Nucleus accumbens (tissue), 56 donors: ENCODE results near the gene MCAM.
A peak's percentile ranks its signal among the peaks of the same experiment; 100 is the strongest.

Experiments
- DNase-seq, 56 donors: peaks; one replicate each; lab custom pipeline; 2025; lab: John Stamatoyannopoulos, UW

Gene MCAM

DNA sequence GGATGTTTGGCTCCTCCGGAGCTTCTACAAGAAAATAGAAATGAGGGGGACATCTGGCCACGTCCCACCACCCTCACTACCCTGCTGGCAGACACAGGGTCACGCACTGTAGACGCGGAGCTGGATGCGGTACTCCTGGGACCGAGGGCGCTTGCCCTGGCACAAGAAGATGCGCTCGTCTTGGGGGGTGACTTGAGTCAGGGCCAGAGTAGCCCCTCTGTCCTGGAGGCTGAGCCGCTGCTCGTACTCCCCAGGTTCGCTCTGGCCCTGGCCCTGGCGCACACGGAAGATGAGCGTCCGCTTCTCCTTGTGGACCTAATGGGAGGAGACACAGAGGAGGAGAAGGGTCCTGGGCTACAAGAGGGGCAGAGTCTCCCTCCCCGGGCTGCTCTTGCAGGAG lies 2.2 kb downstream of the MCAM start:
- no peak for DNase-seq

DNA sequence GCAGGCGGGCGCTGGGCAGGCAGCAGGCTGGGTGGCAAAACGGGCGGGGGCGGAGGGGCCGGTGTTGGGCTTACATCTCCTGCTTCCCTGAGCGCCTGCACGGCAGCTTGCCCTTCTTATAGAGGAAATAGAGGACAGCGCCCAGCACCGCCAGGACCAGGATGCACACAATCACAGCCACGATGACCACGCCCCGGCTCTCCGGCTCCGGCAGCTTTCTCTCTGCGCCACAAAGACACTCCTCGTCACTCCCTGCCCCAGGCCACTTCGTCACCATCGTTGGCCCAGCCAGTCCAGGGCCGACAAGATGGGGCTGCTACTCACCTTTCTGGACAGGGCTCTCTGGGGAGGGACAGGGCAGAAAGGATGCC lies 6.3 kb downstream of the MCAM start:
- no peak for DNase-seq

DNA sequence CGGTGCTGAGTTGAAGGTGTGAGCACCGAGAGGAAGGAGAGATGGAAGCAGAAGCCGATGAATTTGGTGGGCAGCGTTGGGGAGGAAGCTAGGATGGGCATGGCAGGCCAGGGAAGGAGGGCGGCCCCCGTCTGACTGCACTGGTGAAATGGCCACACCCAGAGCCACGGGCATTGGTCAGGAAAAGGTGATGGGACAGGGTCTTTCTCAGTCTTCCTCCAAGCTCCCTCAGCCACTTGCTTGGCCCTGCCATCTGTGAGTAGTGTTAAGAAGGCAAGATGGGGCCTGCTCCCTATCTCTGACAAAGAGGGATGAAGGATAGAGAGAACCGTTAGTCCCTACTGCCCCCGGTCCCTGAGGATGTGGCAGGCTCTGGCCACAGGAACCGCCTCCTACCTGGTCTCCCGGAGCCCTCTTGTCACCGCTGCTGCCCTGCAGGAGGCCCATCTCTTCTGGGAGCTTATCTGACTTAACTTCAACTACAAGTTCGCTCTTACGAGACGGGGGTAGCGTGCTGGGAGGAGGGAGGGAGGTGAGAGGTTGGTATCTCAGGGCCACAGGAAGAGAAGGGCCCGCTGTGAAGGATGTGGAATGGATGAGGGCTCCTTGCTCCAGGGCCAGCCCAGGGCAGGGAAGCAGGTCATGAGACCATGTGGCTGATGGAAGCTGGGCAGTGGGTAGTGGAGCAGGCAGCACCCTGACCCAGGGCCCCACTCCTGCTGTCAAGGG lies 6.8 kb downstream of the MCAM start:
- no peak for DNase-seq

DNA sequence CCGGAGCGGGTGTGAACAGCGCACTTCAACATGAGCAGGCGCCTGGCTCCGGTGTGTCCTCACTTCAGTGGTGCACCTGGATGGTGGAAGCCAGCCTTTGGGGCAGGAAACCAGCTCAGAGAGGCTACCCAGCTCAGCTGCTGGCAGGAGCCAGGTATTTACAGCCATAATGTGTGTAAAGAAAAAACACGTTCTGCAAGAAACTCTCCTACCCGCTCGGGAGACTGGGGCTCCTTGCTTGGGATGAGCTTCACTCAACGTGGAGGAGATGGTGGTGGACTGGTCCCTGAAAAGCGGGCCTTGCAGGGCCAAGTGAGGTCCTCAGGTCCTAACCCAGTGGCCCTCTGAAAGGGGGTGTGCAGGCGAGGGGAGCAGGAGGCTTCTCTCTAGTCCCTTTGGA lies 7.5 kb downstream of the MCAM start:
- no peak for DNase-seq

DNA sequence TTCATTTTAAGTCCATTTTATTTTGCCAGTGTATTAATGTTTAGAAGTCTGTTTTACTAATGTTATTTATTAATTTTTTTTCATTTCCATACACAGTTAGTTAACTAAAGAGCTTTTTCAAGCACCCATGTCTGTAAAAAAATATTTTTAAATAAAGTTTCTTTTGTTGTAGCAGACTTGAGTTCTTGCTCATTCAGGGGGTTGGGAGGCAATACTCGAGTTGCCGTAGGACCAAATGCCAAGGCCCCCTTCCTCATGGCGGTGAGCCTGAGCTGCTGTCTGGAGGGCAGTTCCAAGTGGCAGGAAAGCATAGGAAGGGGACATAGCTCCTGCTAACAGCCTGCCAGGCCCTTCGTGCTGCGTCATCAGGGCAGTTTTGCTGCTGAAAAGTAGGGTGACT lies 9.0 kb downstream of the MCAM start:
- no peak for DNase-seq

DNA sequence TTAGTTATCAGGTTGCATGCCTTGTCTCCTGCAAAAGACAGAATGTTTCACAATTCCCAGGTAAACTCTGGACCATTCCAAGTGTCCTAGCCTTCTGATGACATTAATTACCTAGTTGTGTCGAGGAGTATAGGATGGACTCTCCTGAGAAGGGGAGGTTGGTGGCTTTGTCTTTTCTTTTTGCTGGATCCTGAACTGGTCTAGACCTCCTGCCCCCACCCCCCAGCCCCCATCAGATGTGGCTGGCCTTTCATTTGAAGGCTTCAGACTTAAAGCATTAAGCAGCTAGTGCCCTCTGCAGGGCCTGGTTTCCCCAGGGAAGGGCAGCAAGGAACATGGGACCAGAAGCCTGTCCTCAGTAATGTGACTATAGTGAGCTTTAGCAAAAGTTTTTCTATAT lies 9.7 kb downstream of the MCAM start:
- DNase-seq, result peak in 2 of 56 donors; percentile 13 to 29

DNA sequence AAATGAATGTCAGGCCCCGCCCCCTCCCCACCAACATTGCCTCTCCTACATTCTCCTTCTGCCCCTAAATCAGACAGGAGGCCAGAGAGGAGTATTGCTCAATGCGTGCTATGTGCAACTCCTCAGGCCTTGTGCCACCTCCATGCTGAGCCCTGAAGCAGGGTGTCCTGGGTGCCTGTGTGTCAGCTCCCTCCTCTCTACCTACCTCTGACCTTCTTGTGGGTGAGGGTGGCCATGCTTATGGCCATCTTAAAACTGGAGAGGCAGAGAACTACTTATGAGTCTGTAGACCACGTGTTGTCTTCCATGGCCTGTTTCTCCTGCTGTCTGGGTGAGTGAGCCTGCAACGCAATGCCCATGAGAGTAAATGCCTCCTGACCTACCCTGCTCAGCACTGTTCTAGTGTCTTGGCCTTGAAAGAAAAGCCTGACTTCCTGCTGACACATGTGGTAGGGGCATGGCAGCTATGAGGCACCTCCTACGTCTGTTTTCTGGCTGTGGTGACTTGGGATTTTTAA lies 10.5 kb downstream of the MCAM start:
- DNase-seq, result no peak

DNA sequence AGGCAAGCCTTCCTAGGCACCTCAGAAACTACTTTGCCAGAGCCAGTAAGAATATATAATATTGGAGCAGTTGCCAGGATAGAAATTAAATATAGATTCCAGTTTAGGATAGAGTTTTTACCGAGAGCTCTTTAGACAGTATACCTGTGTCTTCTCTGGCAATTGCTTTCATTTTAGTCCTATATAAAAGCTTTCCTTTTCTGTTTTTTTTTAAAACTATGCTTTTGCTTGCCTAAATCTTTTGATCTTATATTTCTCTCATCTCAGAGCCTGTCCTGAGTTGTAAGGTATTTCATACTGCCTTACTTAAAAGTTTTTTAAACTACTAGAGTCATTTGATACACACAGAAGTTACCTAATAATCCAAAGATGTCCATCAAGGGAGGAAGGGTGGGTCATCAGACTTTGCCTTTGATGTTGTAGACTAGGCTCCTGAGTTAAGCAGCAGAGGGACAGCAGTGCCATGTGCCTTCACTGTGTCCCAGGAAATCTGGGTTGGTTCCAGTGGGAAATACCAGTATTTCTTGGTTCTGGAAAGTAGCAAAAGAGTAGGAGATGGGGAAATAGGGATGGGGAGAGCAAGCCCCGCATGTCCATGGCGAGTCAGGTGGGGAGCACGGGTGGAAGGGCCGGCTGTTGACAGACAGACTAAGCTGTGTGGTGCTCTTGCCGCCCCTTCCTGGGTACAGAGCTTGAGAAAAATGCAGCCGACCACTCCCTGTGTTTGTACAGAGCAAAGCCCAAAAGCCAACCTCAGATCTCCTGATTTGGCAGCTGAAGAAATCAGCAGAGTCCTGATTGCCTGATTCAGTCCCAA lies 11.2 kb downstream of the MCAM start:
- no peak for DNase-seq

DNA sequence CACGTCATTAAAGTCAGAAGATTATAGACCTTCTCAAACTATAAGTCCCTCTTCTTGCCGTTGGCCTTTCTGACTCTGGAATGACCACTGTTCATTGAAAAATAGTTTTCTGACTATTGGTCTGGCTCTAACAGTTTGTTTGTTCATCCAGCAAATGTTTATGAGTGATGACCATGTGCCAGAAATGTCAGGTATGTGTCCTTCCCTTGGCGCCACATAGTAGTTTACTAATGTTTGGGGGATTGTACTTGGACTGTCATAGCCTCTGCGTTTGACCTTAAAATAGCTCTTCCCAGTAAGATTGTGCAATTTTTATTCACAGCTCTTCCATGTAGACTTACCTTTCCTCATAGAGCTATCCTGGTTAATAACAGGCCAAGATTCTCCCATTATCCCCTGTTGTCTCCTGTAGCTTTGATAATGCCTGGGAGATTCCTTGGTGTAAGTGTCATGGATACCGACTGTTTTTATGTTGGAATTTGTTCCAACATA lies 13.7 kb downstream of the MCAM start:
- DNase-seq, result no peak

DNA sequence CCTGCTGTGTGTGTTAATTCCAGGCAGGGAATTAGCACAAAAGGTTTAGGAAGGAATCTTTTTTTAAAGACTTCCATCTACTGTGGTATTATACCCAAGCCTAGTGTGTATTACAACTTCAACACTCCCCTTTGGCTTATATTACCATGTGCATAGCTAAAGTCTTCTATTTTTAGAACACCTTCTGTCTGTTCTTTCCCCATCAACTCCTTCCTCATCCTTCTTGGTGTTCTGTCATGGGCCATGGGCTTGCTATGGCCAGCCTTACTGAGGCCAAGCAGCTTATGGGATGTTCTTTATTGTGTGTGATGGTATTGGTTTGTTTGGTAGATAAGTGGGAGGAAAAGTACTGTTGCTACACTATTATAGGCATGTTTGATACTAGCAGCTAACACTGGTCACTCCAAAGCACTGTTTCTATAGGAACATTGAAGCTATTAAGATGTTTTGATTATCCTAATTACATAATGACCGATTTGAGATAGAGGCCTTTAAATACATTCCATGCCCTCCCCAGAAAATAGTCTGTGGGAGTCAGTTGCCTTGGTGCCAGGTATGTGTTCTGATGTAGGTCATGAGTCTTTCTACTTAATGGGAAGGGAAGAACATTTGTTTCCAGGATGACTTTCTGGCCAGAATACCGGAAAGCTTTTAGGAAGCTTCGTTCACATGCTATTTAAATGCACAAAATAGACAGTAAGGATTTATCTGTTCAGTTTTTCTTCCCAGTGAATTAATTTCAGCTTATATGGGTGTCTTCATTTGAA lies 16.5 kb downstream of the MCAM start:
- DNase-seq, result no peak

DNA sequence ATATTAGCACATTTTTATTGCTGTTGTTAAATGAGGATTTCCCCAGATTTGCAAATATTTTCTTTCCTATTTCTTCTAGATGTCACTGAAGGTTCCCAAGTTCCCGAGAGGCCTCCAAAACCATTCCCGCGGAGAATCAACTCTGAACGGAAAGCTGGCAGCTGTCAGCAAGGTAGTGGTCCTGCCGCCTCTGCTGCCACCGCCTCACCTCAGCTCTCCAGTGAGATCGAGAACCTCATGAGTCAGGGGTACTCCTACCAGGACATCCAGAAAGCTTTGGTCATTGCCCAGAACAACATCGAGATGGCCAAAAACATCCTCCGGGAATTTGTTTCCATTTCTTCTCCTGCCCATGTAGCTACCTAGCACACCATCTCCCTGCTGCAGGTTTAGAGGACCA lies 17.5 kb downstream of the MCAM start:
- no peak for DNase-seq

DNA sequence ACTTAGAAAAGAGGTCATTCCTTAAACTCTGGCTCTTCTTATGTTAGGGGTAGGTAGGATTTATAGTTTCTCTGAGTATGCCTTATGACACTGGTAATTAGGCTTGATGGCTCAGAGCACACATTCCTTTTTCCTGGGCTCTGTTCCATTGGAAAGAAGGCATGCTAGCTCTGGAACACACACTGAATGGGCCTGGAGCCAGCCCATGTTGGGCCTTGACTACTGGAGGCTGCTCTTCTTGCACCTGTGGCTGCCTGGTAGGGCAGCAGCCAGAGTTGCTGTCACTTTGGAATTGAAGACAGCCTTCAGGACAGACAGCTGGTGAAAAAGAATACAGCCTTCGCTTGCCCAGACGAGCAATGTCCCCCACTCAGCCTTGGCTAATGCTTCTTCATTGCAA lies 18.2 kb downstream of the MCAM start:
- DNase-seq, result no peak

DNA sequence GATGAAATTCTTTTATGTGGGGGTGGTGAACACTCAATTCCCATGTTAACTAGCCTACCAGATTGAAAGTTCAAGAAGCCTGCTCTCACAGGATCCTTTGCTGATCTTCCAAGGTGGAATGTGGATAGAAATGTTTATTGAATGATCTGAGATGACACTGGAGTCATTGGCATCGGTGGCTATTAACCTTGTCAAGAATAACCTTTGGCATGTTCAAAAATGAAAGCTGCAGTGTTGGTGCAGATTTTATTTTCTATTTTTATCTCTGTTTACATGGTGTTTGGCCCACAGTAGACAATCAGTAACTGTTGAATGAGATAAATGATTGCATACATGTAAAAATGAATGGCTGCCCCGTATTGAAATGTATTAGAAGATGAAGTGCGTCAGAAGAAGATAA lies 19.0 kb downstream of the MCAM start:
- DNase-seq, result no peak

DNA sequence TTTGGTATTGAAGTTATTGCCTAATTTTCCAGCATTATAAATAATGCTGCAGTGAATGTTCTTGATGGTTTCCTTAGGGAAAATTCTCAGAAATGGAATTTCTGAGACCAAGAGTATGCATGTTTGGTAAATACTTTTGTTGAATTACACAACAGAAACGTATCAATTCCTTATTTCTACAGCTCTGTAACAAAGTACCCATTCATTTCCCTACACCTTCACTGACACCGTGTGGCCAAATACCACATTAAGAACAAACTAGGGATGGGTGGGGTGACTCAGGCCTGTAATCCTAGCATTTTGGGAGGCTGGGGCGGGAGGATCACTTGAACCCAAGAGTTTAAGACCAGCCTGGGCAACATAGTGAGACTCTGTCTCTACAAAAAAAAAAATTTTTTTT lies 21.8 kb downstream of the MCAM start:
- DNase-seq, result no peak

DNA sequence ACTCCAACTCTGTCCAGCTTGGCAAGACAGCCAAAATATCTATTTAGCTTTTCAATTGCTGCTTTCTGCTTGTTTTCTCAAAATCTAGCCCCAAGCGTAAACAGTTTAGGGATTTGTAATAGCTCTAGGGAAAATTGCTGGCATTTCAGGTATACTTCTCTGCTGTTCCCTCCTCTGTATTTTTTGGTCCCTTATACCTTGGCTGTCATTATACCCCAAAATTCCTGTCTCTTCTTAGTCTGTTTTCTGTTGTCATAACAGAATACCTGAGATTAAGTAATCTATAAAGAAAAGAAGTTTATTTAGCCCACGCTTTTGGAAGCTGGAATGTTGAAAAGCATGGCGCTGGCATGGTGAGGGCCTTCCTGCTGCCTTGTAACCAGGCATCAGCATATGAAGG lies 23.5 kb downstream of the MCAM start:
- DNase-seq, result no peak

DNA sequence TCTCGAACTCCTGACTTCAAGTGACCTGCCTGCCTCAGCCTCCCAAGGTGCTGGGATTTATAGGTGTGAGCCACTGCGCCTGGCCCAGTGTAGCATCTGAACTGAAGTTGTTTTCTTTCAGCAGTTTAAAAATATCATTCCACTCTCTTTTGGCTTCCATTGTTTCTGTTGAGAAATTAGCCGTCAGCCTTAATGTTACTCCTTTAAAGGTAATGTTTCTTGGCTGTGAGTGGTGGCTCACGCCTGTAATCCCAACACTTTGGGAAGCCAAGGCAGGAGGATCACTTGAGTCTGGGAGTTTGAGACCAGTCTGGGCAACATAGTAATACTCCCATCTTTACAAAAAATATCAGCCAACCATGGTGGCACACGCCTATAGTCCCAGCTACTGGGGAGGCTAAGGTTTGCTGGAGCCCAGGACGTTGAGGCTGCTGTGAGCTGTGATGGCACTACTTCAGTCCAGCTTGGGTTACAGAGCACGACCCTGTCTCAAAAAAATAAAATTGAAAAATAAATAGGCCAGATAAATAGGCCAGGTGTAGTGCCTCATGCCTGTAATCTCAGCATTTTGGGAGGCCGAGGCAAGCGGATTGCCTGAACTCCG lies 25.9 kb downstream of the MCAM start:
- DNase-seq, result no peak

DNA sequence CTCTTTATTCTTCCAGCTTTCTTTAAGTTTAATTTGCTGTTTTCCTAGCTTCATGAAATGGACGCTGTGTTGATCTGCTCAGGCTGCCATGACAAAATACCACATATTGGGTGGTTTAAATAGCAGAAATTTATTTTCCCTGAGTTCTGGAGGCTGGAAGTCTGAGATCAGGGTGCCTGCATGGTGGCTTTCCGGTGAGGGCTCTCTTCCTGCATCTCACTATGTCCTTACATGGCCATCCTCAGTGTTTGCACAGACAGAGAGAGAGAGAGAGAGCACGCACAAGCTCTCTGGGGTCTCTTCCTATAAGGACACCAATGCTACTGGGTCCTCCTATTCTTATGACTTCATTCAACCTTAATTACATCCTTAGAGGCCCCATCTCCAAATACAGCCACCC lies 28.7 kb downstream of the MCAM start:
- no peak for DNase-seq

DNA sequence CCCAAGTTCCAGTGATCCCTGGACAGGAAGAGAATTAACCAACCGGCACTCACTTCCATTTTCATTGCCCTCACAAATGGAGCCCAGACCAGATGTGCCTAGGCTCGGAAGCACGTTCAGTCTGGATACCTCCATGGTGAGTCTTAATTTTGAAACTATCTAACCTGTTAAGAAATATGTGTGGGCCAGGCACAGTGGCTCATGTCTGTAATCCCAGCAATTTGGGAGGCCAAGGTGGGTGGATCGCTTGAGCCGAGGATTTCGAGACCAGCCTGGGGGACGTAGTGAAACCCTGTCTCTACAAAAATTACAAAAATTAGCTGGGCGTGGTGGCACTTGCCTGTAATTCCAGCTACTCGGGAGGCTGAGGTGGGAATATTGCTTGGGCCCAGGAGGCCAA lies 31.5 kb downstream of the MCAM start:
- DNase-seq, result no peak

DNA sequence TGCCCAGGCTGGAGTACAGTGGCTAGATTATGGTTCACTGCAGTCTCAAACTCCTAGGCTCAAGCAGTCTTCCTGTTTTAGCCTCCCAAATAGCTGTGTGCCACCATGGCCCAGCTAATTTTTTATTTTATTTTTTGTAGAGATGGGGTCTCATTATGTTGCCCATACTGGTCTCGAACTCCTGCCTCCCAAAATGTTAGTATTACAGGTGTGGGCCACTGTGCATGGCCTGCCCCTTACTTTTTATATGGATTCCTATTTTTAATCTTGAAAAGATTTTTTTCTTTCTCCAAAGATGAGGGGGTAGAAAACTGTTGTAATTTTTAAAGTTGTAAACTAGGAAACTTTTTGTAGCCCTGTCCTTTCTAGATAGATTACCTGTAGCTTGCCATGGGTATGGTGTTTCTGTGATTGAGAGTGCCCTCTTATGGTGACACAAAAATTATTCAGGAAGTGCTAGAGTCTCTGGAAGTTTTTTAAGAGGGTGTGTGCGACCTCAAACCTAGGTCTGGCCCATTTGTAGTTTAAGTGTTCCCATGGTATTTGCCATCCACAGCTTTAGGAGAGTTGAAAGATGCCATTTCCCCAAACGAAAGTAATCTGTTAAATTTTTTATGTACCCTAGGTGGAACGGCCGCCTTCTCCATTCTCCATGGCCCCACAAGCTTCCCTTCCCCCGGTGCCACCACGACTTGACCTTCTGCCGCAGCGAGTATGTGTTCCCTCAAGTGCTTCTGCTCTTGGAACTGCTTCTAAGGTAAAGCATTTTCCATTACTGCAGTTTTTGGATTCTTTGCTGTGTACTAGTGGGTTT lies 32.4 kb downstream of the MCAM start:
- DNase-seq, result no peak

DNA sequence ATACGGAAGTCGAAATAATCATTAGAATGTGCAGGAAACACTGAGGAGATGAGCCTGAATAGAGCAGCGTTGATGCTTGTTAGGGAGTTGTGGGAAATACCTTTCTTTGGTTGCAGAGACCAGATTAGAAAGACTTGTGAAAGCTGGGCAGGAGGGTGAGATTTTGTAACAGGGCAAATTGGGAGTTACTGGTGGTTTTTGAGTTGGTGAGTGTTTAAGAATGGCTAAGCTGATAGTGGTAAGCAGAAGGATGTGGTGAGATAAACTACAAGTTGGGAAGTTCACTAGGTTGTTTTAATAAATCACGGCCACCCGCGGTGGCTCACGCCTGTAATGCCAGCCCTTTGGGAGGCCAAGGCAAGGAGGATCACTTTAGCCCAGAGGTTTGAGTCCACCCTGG lies 34.4 kb downstream of the MCAM start:
- DNase-seq, result no peak
